ENCODE data around the gene KCNE4.

GRCh38 chr2:223019987-223020717 lies 31.8 kb upstream of the KCNE4 start:
- no peak for TF ChIP-seq POLR2A (IDR thresholded peaks at IDR 0.05)
- no peak for TF ChIP-seq CTCF (IDR thresholded peaks at IDR 0.05)
- TF ChIP-seq POLR2AphosphoS5 (IDR thresholded peaks at IDR 0.05), result no peak

All from suprapubic skin (tissue), 4 donors.